SKM-1 treated with dmso at 0.1 percent for 144 hours (cell line): ENCODE data around the gene ELK4.

ENCODE experiments used
- DNase-seq: peaks from one replicate; lab custom pipeline; 2025; ENCODE audit not compliant: unreplicated experiment; lab: John Stamatoyannopoulos, UW

Gene ELK4

DNA sequence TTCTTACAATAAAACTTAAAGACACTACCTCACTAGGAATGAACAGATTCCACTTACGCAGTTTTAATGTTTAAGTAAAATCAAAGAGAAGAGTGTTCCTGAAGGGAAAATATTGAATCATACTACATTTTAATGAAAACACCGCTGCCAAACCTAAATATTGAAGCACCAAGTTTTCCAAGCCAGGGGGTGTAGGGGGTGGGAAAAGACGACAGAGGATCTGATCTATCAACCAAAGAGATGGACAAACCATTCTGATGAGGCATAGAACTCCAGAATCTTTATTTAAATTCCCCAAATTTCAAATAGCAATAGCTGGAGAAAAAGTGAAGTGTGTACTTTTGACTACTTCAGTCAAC, 1.2 kb downstream of the ELK4 start:
- DNase-seq: no peak

DNA sequence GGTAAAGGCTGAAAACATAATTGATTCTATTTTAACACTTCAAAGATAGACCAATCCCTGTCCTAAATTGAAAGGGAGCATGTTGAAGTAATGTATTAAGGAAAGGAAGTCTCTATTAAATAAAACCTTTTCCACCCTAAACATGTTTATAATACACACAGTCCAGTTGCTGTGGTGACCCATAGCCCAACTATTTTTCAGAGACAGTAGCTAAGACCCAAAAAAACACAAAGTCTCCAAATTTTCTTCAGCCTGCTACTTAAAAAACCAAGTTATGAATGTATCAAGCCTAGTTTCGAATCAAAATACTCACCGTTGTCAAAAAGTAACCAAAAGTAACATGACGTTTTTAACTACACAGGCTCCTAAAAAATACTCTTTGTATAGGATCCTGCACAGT, 1.6 kb downstream of the ELK4 start:
- no peak for DNase-seq

DNA sequence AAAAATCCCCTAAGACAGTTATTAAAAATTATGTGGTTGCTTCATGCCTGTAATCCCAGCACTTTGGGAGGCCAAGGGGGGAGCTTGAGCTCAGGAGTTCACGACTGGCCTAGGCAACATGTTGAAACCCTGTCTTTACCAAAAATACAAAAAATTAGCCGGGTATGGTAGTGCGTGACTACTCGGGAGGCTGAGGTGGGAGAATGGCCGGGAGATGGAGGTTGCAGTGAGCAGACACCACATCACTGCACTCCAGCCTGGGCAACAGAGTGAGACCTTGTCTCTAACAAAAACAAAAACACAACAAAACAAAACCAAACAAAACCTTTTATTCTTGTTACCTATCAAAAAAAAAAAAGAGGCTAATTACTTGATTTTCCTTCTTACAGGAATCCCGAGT, 2.1 kb downstream of the ELK4 start:
- no peak for DNase-seq

DNA sequence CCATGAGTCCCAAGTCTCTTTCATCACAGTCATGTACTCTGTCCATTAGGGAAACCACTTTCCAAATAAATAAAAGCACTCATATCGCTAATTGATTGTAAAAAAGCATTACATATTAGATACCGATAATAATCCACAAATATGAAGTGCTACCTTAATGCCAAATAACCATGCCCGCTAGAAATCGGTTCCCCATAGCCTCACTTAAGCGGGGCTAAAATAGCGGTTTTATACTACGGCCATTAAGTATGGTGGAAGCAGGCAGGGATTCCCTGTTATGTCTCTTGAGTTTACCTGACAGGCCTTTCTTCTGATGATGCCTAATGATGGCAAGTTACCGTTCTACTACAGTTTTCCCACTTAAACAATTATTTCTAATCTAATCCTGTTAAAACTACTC, 3.9 kb downstream of the ELK4 start:
- DNase-seq: no peak

DNA sequence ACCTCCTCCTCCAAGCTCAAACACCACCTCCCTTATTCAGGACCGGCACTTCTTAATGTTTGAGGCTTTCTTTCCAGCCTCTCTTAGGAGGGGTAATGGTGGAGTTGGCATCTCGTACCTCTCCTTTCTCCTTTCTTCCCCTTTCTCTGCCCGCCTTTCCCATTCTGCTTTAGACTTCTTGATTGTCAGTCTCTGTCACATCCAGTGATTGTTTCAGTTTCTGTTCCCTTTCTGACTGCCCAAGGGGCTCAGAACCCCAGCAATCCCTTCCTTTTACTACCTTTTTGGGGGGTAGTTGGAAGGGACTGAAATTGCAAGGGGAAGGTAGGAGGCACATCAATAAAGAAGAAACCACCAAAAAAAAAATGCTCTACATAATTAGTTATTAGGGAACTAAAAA, 5.6 kb downstream of the ELK4 start:
- DNase-seq: no peak

DNA sequence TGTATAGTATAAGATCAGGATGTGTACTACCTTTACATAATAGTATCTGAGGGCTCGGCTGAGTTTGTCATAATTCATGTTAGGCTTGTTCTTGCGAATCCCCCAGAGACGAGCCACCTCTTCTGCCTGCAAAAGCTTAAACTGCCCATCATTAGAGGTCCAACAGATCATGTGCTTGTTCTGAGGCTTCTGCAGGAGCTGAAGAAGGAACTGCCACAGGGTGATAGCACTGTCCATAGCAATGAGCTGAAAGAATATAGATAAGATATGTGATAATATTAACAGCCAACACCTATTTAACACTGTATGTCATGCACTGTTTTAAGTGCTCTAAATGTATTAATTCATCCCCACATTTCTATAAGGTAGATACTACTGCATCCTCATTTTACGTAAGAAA, 8.2 kb downstream of the ELK4 start:
- DNase-seq: no peak

DNA sequence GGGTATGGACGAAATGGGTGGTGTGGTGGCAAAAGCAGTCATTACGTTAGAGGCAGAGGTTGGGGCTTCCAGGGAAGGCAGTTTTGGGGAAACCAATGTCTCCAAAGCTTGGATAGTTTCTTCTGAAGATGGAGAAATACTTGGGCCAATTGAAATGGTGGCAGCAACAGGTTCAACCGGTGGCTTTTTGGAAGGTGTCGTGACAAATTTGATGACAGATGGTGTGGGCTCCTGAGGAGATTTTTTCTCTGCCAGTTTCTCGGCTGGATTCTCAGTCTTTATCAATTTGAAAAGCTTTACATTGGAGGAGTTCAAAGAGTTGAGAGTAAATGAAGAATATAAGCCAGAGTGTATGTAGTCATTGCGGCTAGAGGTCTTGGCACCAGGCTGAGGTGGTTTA, 11.5 kb downstream of the ELK4 start:
- DNase-seq: no peak

DNA sequence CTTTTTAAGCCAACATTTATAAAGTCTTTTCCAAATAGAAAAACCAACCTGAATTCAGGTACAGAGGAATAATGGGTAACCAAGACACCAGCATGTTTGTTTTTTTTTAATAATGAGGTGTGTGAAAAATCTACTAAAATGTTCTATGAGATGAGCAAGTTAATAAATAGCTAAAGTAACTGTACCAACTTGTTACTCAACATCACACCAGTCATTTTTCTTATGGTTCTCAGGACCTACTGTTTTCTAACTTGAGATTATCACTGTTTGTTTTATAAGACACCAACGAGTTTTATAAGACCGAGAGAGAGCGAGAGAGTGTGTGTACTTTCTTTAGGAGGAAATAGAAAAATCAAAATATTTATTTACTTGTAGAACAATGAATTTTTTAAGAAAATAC, 12.4 kb downstream of the ELK4 start:
- DNase-seq: no peak

DNA sequence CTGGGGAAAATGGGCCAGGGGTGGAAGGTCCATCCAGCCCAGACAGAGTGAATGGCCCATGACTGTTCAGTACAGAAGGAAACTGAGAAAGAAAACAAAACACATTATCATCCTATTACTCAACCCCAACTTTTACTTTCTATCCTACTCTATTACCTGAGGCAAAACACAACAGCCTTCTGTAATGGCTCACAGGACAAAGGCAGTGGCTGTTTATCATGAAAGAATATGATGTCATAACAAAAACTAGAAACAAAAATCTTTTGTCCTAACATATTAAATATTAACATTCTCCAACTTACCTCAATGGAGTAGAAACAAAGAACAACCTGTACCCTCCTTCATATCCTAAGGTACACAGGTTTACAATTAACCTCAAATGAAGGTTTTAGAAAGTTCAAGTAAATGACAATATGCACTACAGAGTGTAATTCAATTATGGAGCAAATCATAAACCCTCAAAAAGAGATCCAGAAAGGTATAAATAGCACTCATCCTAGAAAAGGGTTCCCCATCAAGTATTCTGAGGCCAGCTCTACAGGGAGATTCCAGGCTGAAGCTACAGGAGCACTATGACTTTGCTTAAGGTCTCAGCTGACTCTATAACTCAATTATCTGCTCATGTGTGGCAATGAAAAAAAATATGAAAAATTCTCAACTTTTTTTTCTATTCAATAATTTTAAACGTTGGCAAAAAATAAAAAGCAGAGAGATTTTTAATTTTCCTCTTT, 15.1 kb downstream of the ELK4 start:
- no peak for DNase-seq

DNA sequence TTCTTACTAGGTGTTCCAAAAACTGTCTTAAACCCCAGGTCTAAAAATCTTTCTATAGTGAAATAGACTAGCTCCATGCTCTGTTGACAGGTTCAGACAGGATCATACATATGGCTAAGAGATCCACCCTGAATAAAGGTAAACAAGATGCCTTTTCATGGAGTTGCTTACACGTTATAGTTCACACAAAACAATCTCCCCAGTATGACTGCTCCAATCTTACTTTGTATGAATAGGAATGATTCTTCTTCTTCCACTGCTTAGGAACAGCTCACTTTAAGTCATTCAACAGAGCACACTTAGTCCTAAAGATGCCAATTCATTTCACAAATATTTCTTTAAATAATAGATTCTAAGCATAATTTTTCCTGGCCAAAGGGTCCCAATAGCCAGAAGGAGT, 16.0 kb downstream of the ELK4 start:
- no peak for DNase-seq

DNA sequence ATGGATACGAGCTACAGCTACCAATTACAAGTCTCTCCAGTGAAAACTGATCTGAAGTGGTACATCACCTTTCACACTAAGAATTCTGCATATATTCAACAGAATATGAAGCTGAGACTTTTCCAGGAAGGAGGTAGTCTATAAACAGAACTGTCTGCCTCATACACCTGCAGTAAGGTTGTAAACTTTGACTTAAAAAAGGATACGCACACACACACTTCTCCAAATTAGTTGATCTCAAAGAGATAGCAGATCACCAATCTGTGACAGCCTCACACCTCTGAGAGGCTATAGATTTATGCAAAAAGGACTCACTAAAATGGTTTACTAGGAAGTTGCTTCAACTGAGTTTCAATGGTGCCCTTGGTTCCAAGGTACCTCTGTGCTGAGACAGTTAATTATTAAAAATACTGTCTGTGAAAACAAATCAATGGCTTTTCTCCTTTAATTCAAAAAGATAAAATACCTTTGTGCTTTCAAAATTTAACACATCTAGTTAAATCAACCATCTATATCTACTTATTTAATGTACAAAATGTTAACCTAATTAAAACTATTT, 17.9 kb downstream of the ELK4 start:
- DNase-seq: no peak

DNA sequence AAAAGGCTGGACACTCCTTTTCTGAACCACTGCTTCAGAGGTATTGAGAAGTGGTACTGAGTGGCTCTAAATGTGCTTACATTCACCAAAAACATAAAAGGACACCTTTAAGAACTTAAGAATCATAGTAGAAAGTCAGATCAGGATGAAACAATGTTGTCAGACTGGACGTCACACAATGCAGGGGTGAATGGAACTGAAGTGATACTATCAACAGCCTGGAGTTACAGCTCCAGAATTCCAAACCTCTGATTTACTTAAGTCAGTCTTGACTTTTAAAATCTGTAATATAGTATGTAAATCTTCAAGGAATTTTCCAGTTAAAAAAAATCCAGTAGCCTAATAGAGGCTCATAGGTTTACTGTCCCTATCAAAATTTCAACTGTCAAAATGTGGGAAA, 19.3 kb downstream of the ELK4 start:
- DNase-seq: no peak

DNA sequence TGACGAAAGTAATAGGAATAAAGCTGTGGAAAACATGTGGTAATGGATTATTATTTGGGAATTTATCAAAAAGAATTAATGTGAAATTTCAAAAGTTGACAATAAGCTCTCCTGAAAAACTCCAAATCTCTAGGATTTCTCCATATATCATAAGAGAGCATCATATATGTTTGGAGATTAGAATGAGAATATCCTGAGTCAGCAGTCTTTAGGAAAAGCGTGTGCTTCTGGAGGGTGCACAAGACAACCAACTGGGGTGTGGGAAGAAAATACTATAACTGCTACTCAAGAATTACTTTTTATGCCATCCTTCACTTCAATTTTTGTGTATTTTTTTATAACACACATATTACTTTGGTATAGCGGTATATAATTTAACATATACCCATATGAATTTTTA, 19.7 kb downstream of the ELK4 start:
- no peak for DNase-seq

DNA sequence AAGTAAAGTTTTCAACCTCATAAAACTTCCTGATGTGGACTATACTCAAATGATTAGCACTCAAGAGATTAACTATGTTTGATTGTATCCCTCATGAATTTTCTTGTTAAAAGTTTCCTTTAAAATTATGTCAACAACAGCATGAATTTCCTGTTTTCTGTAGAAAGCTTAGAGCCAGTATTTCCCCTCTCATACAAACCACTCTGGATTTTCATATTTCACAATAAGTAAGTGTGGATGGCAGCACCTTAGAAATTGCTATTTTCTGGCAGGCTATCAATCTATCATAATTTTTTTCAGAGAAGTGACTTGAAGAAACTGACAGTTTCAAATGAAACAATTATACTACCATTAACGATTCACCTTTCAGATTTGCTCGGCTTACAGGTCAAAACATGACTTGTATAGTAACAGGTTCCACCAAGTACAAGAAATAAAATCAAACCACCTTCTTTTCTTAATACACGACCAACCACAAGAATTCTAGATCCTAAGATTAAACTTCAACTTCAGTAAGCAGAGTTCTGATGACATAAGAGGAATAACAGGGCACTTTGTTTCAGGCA, 20.8 kb downstream of the ELK4 start:
- DNase-seq: no peak

DNA sequence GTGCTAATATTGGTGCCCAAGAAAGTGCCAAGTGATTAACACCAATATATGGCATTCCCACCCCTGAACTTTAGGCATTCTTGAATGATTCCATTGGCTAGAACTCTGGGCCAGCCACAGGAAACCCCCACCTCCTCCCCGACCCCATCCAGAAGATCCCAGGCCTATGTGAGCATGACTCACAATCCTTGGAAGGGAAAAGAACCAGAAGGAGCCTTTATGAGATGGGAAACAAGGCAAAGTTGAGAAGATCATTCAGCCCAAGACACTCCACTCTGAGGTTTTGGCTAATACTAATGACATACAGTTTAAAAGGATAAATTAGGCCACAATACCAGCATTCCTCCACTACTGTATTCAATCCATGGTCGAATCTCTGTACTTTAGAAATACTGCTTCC, 21.8 kb downstream of the ELK4 start:
- no peak for DNase-seq

DNA sequence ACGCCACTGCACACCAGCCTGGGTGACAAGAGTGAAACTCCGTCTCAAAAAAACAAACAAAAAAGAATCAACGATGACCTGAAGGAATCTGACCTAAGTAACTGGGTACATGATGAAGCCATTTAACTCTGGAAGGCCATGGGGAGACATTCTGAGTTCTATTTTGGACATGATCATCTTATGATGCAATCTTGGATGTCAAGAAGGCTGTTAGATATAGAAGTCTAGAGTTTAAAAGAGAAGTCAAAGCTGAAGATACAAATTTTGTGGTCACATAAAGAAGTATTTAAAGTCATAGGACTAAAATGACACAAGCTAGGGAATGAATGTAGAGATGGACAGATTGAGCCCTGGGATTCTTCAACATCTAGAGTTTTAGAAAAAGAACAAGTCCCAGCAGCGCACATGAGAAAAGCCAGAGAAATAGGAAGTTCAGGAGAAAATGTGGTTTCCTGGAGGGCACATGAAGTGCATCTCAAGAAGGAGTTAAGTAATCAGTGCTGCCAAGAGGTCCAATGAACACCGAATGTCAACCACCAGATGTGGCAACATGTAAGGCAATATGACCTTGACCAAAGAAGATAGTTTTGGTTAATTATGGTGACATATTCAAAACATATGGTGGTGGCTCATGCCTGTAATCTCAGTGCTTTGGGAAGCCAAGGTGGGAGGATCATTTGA, 26.8 kb downstream of the ELK4 start:
- peak; percentile 99 for DNase-seq

DNA sequence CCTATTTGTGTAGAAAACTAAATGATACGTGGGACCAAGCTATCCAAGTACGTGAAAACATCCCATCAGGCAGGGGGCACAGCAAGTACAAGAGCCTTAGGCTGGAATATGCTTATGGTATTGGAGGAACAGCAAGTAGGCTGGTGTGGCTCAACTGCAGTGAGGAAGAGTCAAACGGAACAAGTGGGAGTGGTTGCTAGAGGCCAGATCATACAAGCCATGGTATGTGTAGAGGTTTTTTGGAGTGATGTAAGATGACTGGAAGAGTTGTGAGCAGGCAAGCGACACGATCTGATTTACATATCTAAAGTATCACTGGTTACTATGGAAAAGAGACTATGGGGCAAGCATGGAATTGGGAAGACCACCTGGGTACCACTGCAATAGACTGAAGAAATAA, 27.8 kb downstream of the ELK4 start:
- no peak for DNase-seq

DNA sequence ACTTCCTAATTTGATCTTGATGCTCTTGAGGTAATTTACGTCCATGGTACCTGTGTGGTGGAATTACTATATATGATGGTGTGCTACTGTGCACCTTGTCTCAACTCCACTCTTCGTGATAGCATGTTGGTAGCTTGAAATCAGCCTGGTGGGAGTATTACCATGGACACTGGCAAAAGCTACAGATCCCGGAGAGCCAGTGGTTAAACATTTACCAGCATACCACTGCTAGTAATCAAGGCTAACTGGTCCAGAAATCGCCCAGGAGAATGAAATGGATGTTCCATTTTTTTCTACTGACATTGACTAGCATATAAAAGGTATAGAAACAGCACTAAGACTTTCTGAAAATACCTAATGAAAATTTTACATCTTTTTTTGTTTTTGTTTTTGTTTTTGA, 30.6 kb downstream of the ELK4 start:
- no peak for DNase-seq

DNA sequence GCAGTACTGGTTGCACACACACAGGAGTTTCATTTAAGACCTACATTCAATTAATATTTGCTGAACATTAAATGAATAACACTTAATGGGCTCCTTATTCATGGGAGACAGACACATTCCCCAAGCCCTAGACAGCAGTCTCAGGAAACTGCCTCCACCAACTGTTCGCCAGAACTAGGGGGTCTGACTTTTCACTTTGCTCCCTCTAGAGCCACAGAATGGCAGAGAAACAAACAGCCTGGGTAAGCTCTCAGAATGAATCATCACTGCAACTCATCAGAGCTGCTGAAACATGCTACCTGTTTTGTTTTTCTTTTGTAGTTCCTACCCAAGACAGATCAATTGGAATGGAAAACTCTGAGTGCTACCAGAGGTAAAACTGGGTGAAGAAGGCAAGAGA, 31.7 kb downstream of the ELK4 start:
- DNase-seq: no peak

DNA sequence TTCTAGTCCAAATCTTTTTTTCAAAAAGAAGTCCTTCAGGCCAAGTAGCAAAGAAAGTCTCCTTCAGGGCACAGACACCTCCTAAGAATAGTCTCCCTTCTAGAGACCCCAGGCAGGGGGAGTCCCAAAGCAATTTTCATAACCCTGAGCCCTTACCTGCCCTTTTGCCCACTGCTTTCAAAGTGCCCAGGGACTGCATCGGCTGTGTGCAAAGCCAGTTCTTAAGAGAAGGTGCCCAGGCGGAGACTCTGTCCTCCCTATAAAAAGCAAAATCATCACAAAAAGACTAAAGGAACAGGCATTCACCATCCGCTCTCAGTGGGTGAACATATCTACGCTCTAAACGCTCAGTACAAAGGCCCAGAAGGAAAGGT, 32.2 kb downstream of the ELK4 start:
- no peak for DNase-seq

DNA sequence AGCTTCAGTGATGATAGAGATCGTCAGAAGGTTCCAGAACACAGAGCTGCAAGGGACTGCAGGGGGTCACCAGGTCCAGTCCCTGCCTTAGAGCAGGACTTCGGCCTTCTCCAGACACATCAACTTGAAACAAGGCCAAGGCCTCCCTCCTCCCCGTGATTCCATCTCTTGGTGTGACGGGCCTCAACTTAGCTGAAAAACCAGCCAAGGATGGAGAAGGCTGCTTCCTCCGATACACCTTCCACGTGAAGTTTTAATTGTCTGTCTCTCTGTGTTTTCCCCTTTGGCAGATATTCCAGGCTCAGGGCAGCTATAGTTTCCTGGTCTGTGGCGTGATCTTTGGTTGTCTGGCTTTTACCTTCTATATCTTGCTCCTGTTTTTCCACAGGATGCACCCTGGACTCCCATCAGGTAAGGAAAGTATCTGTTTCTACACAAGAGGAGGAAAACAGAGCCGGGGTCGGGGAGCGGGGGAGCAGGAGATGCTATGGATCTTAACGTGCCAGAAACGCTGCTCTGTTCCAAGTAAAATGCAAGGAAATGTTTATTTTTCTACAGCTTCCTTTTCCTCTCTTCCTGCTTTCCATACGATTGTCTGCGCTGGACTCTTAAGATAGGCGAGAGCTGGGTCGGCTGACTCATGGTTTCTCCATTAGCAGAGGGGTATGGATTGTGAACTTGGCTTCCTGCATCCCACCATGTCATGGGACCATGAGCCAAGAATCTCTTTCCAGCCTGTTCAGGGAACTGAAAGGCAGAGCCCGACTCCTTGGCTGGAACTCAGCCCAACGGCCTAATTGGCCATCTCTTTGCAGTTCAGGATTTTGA, 32.8 kb downstream of the ELK4 start:
- no peak for DNase-seq
